GM21619 (cell line): ENCODE data around the gene G6PC2.

Experiments used
- ATAC-seq: cut with Tn5 transposase; IDR thresholded peaks from one replicate; pipeline ENCODE4 v1.9.1; 2021; ENCODE audit not compliant: unreplicated experiment

Gene G6PC2

DNA sequence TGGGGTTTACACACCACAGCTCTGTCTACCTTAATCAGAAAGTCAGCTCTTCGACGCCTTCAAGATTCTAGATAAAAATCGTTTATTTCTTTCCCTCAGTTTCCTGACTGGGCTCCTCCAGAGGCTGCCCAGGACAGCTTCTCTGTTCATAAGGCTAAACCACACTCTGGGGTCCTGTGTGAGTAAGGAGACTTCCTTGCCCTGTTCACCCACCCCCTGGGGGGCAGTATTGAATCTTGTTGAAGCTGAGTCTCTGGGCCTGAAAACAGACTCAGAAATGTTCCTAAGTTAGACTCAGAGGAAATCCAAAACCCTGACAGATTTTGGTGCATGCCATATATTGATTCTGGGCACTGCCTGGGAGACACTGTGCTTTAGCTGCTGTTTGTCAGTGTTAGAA, 43.0 kb downstream of the G6PC2 start:
- ATAC-seq = no peak

DNA sequence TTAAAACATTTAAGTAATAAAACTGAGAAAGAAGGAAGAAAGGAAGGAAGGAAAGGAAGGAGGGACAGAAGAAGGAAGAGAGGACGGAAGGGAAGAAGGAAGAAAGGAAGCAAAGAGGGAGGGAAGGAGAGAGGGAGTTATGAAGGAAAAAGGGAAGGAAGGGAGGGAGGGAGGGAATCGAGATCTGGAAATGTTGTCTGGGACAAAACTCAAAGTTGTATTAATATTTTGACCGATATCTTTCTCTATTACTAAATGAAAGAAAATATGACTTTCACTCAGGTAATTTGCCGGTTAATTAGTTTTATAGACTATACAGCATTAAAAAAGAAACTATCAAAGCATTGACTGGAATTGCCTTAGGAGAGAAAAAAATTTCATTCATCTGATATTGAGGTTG, 44.4 kb downstream of the G6PC2 start:
- no peak for ATAC-seq

DNA sequence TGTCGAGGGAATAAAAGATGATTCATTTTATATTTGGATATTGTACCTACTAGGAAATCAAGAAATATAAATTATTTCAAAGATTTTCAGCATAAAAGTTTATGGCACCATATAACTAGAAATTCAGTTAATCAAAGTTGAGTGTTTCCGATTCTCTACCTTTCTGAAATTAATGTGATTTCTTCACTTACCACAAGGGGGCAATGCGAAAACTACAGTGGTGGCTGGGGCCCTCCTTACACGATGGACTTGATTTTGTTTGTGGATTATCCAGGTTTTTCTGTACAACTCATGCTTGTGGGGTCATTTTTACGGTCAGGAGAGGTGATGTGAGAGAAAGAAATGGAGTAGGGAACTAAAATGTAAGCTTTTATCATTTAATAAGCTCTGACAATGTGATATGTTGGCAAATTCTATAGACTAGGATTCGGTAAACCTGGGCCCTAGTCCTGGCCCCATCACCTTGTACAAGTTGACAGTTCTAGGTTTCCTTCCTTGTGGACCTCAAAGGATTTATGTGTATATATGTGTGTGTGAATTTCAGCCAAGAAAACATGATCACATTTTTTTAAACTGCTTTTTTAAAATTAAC, 47.6 kb downstream of the G6PC2 start:
- no peak for ATAC-seq

DNA sequence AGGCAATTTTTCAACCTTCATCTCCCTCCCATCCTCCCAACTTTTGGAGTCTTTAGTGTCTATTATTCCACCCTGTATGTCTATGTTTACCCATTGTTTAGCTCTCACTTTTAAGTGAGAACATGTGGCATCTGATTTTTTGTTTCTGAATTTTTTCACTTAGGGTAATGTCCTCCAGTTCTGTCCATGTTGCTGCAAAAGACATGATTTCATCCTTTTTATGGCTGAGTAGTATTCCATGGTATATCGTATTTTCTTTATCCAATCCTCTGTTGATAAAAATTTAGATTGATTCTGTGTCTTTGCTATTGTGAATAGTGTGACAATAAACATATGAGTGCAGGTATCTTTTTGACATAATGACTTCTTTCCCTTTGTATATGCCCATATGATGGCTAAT, 48.2 kb downstream of the G6PC2 start:
- no peak for ATAC-seq

DNA sequence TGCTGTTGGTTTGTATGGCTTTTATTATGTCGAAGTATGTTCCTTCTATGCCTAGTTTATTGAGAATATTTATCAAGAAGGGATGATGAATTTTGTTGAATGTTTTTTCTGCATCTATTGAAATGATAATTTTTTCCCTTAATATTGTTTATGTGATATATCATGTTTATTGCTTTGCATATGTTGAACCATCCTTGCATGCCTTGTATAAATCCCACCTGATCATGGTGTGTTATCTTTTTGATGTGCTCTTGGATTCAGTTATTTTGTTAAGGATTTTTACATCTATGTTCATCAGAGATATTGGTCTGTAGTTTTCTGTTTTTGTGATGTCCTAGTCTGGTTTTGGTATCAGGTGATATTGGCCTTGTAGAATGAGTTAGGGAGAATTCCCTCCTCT, 50.8 kb downstream of the G6PC2 start:
- ATAC-seq = no peak

DNA sequence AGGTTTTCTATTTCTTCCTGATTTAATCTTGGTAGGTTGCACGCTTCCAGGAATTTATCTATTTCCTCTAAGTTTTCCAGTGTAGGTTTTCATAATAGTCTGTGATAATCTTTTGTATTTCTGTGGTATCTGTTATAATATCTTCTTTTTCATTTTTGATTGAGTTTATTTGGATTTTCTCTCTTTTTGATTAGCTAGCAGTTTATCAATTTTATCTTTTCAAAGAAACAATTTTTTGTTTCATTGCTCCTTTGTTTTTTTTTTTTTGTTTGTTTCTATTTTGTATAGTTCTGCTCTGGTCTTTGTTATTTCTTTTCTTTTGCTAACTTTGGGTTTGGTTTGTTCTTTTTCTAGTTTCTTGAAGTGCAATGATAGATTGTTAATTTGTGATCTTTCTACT, 51.3 kb downstream of the G6PC2 start:
- ATAC-seq = no peak

DNA sequence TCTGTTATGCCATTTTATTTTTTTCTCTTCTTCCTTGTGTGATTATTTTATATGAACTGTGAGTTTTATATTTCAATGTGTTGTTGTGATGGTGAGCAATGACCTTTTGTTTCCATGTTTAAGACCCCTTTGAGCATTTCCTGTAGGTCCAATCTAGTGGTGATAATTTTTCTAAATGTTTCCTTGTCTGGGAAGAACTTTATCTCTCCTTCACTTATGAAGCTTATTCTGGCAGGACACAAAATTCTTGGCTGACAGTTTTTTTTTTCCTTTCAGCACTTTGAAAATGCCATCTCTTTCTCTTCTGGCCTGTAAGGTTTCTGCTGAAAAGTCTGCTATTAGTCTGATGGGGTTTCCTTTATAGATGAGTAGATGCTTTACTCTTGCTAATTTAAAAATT, 53.2 kb downstream of the G6PC2 start:
- ATAC-seq = no peak

DNA sequence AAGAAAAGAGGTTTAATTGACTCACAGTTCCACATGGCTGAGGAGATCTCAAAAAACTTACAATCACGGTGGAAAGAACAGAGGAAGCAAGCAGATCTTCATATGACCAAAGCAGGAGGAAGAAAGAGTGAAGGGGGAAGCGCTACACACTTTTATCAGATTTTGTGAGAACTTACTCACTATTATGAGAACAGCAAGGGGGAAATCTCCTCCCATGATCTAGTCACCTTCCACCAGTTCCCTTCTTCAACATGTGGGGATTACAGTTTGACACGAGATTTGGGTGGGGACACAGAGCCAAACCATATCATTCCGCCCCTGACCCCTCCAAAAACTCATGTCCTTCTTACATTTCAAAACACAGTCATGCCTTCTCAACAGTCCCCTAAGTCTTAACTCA, 54.2 kb downstream of the G6PC2 start:
- ATAC-seq = no peak

DNA sequence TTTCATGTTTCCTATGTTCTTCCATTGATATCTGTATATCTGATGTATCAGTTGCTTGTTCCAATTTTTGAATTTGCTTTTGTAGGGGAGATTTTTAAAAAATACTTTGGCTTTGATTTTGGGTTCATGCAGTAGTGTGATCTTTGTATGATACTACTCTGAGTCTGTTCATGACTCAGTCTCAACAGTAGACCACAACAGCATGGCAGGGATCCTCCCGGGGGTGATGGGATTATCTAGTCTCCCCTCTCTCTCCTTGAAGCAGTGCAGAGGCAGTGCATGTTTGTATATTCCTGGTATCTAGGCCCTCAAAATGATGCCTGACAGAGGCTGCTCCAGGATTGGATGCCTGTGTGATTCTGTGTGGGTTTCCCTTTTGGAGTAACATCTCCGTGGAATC, 55.3 kb downstream of the G6PC2 start:
- ATAC-seq = no peak
